ENCODE measurements around the gene OR2J2. TPM values are rescaled to one million over a fixed set of nuclear protein-coding genes. Genes with fewer than 3 reads are reported as not detected.

The OR2J2 gene
- total and polyA plus RNA-seq, 9 of the 15 experiments (the other 6 are each of a cell fraction or from before 2014, with no cell fraction given), result not detected

- TF ChIP-seq, protein P1, sequence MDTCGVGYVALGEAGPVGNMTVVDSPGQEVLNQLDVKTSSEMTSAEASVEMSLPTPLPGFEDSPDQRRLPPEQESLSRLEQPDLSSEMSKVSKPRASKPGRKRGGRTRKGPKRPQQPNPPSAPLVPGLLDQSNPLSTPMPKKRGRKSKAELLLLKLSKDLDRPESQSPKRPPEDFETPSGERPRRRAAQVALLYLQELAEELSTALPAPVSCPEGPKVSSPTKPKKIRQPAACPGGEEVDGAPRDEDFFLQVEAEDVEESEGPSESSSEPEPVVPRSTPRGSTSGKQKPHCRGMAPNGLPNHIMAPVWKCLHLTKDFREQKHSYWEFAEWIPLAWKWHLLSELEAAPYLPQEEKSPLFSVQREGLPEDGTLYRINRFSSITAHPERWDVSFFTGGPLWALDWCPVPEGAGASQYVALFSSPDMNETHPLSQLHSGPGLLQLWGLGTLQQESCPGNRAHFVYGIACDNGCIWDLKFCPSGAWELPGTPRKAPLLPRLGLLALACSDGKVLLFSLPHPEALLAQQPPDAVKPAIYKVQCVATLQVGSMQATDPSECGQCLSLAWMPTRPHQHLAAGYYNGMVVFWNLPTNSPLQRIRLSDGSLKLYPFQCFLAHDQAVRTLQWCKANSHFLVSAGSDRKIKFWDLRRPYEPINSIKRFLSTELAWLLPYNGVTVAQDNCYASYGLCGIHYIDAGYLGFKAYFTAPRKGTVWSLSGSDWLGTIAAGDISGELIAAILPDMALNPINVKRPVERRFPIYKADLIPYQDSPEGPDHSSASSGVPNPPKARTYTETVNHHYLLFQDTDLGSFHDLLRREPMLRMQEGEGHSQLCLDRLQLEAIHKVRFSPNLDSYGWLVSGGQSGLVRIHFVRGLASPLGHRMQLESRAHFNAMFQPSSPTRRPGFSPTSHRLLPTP (IDR thresholded peaks at IDR 0.05; ENCODE audit: borderline replicate concordance, extremely low read depth, insufficient read length), result no peak
- TF ChIP-seq ZC3H8 (IDR thresholded peaks at IDR 0.05) (no peak), ZNF57 (CRISPR knock-in tag; IDR thresholded peaks at IDR 0.05) (no peak), POLR2B (IDR thresholded peaks at IDR 0.05; ENCODE audit: low read depth, partially characterized antibody) (no peak), ADNP (tag; IDR thresholded peaks at IDR 0.05) (no peak)
These were observed 28.4 kb upstream of the OR2J2 start (continued) for GRCh38 chr6:29142309-29142708.

DNA sequence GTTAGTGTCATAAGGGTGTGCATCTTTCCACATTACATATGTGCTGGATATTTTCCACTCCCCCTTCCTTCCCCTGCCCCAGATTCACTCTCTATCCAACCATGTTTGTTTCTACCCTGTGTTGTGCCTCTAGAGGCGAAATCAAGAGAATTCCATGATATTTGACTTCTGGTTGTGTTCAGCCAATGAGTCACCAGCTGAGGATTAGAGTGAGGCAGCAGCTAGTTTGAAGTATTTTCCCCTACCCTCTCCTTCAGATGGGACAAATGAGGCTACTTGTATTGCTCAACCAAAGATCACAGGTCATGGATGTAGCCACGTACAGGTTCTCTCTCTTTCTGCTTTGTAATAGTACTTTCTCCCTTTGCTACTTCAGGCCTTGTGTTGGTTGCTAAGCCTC, 24.5 kb upstream of the OR2J2 start:
- no peaks in the 10 kb centered on the region for H3K27me3 ChIP-seq (ENCODE audit: control insufficient read depth in 2 of 2, insufficient read depth in 2 of 2, low read length in 2 of 2)
- no peaks in the 10 kb centered on the region for H4K20me1 ChIP-seq (replicated peaks; ENCODE audit: control insufficient read depth, insufficient read depth, low read length)
- BruUV-seq (replicated peaks), result no TSS peak
- CTCF ChIA-PET (ENCODE audit: low intra/inter-chr PET ratio), result no interaction called here
- DNase-seq (ENCODE audit: extremely low read depth in 1 of 4, low spot score in 3 of 4) (no peak), ATAC-seq (no peak), FAIRE-seq (no peak)
- 0% methylated on average over 2 of the region's 2 CpGs for WGBS (ENCODE audit: insufficient coverage, low coverage, missing lambda C conversion rate)
- H3K27ac ChIP-seq (ENCODE audit: extremely low read depth, low read depth, low read length), result no peak overlapping the region
- H3K4me3 ChIP-seq, result no peak overlapping the region
- H3K4me2 ChIP-seq (ENCODE audit: insufficient read depth, low read length), result no peak overlapping the region
- in situ Hi-C loops (cut with MboI), result no loop called here
- no peaks in the 10 kb centered on the region for H3K4me1 ChIP-seq (replicated peaks in 1 of 2; ENCODE audit: control insufficient read depth in 2 of 2, insufficient read depth in 2 of 2, low read length in 2 of 2)
- no peak overlapping the region for H3K9ac ChIP-seq (ENCODE audit: insufficient read depth in 1 of 2, low read depth in 2 of 2, low read length in 2 of 2)
- H3K79me2 ChIP-seq (ENCODE audit: control insufficient read depth, insufficient read depth, low read length), result no peaks in the 10 kb centered on the region
- H3K9me3 ChIP-seq (replicated peaks; ENCODE audit: control insufficient read depth, insufficient read depth, low read depth, low read length), result no peaks in the 10 kb centered on the region
- H3K36me3 ChIP-seq (ENCODE audit: control insufficient read depth, insufficient read depth, low read length), result no peaks in the 10 kb centered on the region
- no peaks in the 10 kb centered on the region for H3K9me1 ChIP-seq (ENCODE audit: control insufficient read depth, insufficient read depth, low read length)
- POLR2A ChIA-PET, result no interaction called here
- intact Hi-C loops (cut with micrococcal nuclease), result no loop called here
- H2AFZ ChIP-seq (ENCODE audit: low read depth, low read length), result no peak overlapping the region
- TF ChIP-seq KAT2B (IDR thresholded peaks at IDR 0.05; ENCODE audit: low read depth, low read length) (no peak), ZNF239 (CRISPR knock-in tag; IDR thresholded peaks at IDR 0.05) (no peak), TEAD4 (IDR thresholded peaks at IDR 0.05; ENCODE audit: low read length) (no peak), TEAD4 (CRISPR knock-in tag; IDR thresholded peaks at IDR 0.05; ENCODE audit: borderline replicate concordance) (no peak), HNRNPL (IDR thresholded peaks at IDR 0.05; ENCODE audit: low read depth, low read length) (no peak), AFF1 (IDR thresholded peaks at IDR 0.05; ENCODE audit: low read depth in 1 of 2, partially characterized antibody in 2 of 2) (no peak), CBFB (CRISPR knock-in tag; IDR thresholded peaks at IDR 0.05) (no peak), MED1 (CRISPR knock-in tag; IDR thresholded peaks at IDR 0.05; ENCODE audit: borderline replicate concordance) (no peak), PCBP1 (IDR thresholded peaks at IDR 0.05; ENCODE audit: low read depth, low read length, poor library complexity, severe bottlenecking) (no peak), ESRRA (IDR thresholded peaks at IDR 0.05; ENCODE audit: borderline replicate concordance, low read depth) (no peak), ADNP (tag; IDR thresholded peaks at IDR 0.05) (no peak), PHB2 (IDR thresholded peaks at IDR 0.05; ENCODE audit: low read depth) (no peak)
